Measurements from ENCODE around the gene VDR. TPM values are rescaled to one million over a fixed set of nuclear protein-coding genes. Genes with fewer than 3 reads are reported as not detected.
A peak's percentile ranks its signal among the peaks of the same experiment; 100 is the strongest.
"Not testable (repeated sequence)": the region's sequence is repeated elsewhere in the genome, so short reads cannot be mapped to it uniquely, and the experiment has no call there.

VDR gene
- total RNA-seq, 1 experiment from 2014 or later, result 22.3 TPM

- ChIA-PET POLR2A (interaction anchor here (1.0 to 3.5 kb wide), 9 partner anchors 10 to 42 kb away, joined by 3 to 35 read pairs (median 9); no protein-coding TSS in a partner anchor), CTCF (interaction anchor here (0.5 to 7.8 kb wide), 10 partner anchors 9 to 940 kb away, joined by 3 to 72 read pairs (median 3); no protein-coding TSS in a partner anchor)
- no peaks in the 10 kb centered on the region for H3K9me3 Mint-ChIP-seq (ENCODE audit: unreplicated experiment)
- DNase-seq (ENCODE audit: unreplicated experiment), result peak; percentile 66
- H3K4me1 Mint-ChIP-seq (ENCODE audit: insufficient read depth, unreplicated experiment), result peaks cover 64% of the 10 kb centered on the region
- peak overlapping the region; percentile 91 for H3K27ac Mint-ChIP-seq (ENCODE audit: low read depth, unreplicated experiment)
- intact Hi-C loops (cut with micrococcal nuclease), result no loop called here
- H3K4me3 Mint-ChIP-seq (ENCODE audit: unreplicated experiment), result no peak overlapping the region
- H3K36me3 Mint-ChIP-seq (ENCODE audit: insufficient read depth, unreplicated experiment), result no peaks in the 10 kb centered on the region
- no TSS peak for BruUV-seq (replicated peaks)
- no peak for TF ChIP-seq CTCF (IDR thresholded peaks at IDR 0.05; ENCODE audit: unreplicated experiment)
- H3K27me3 Mint-ChIP-seq (ENCODE audit: insufficient read depth, unreplicated experiment), result no peaks in the 10 kb centered on the region
Measured at GRCh38 chr12:47811581-47812484, 93.0 kb downstream of the VDR start.

- H3K4me1 Mint-ChIP-seq (ENCODE audit: insufficient read depth, unreplicated experiment), result peaks cover 56% of the 10 kb centered on the region
- intact Hi-C loops (cut with micrococcal nuclease), result no loop called here
- no peak for TF ChIP-seq CTCF (IDR thresholded peaks at IDR 0.05; ENCODE audit: unreplicated experiment)
- no peak for DNase-seq (ENCODE audit: unreplicated experiment)
- BruUV-seq (replicated peaks), result no TSS peak
- no peaks in the 10 kb centered on the region for H3K36me3 Mint-ChIP-seq (ENCODE audit: insufficient read depth, unreplicated experiment)
- H3K9me3 Mint-ChIP-seq (ENCODE audit: unreplicated experiment), result no peaks in the 10 kb centered on the region
- CTCF ChIA-PET, result interaction anchor here (0.7 to 7.8 kb wide), 6 partner anchors 17 to 167 kb away, joined by 3 to 72 read pairs (median 6); no protein-coding TSS in a partner anchor
- POLR2A ChIA-PET, result interaction anchor here (1.4 to 3.5 kb wide), 3 partner anchors 11 to 27 kb away, joined by 4 to 20 read pairs (median 9); no protein-coding TSS in a partner anchor
- H3K4me3 Mint-ChIP-seq (ENCODE audit: unreplicated experiment), result no peak overlapping the region
- peak overlapping the region; percentile 91 for H3K27ac Mint-ChIP-seq (ENCODE audit: low read depth, unreplicated experiment)
- H3K27me3 Mint-ChIP-seq (ENCODE audit: insufficient read depth, unreplicated experiment), result no peaks in the 10 kb centered on the region
Measured at GRCh38 chr12:47811072-47811396, 93.8 kb downstream of the VDR start.

GRCh38 chr12:47809518-47809917, 95.3 kb downstream of the VDR start:
- H3K4me3 Mint-ChIP-seq (ENCODE audit: unreplicated experiment); BruUV-seq (replicated peaks); H3K9me3 Mint-ChIP-seq (ENCODE audit: unreplicated experiment); H3K36me3 Mint-ChIP-seq (ENCODE audit: insufficient read depth, unreplicated experiment); intact Hi-C loops (cut with micrococcal nuclease); DNase-seq (ENCODE audit: unreplicated experiment); H3K27me3 Mint-ChIP-seq (ENCODE audit: insufficient read depth, unreplicated experiment): not testable (repeated sequence)
- H3K4me1 Mint-ChIP-seq (ENCODE audit: insufficient read depth, unreplicated experiment), result peaks cover 48% of the 10 kb centered on the region
- H3K27ac Mint-ChIP-seq (ENCODE audit: low read depth, unreplicated experiment), result peak overlapping the region; percentile 82
- ChIA-PET CTCF (interaction anchor here (0.6 to 7.8 kb wide), 5 partner anchors 27 to 67 kb away, joined by 3 to 72 read pairs (median 10); no protein-coding TSS in a partner anchor), POLR2A (interaction anchor here (0.6 to 2.5 kb wide), 2 partner anchors 29 to 236 kb away, joined by 3 to 9 read pairs; no protein-coding TSS in a partner anchor)

GRCh38 chr12:47808574-47809365, 96.0 kb downstream of the VDR start:
- ChIA-PET CTCF (interaction anchor here (0.6 to 7.8 kb wide), 11 partner anchors 9 to 66 kb away, joined by 3 to 72 read pairs (median 3); partner anchors contain the start of gene HDAC7), POLR2A (interaction anchor here (0.6 to 1.3 kb wide), 3 partner anchors 20 to 255 kb away, joined by 3 to 5 read pairs (median 4); no protein-coding TSS in a partner anchor)
- TF ChIP-seq CTCF (IDR thresholded peaks at IDR 0.05; ENCODE audit: unreplicated experiment), result no peak
- Mint-ChIP-seq H3K27ac (ENCODE audit: low read depth, unreplicated experiment) (peak overlapping the region; percentile 82), H3K36me3 (ENCODE audit: insufficient read depth, unreplicated experiment) (peaks cover 7% of the 10 kb centered on the region), H3K9me3 (ENCODE audit: unreplicated experiment) (no peaks in the 10 kb centered on the region), H3K4me1 (ENCODE audit: insufficient read depth, unreplicated experiment) (peaks cover 41% of the 10 kb centered on the region), H3K27me3 (ENCODE audit: insufficient read depth, unreplicated experiment) (no peaks in the 10 kb centered on the region), H3K4me3 (ENCODE audit: unreplicated experiment) (no peak overlapping the region)
- peak; percentile 53 for DNase-seq (ENCODE audit: unreplicated experiment)
- intact Hi-C loops (cut with micrococcal nuclease), result no loop called here
- BruUV-seq (replicated peaks), result no TSS peak
